Keratinocyte (primary cell): ENCODE results near the gene STX5. TPM values are rescaled to one million over a fixed set of nuclear protein-coding genes. Genes with fewer than 3 reads are reported as not detected.

ENCODE experiments used
- DNase-seq: peaks from one replicate; pipeline ENCODE4 v3.0.0-alpha.2; 2011; ENCODE audit warnings: low read depth, missing footprints, low spot score
- FAIRE-seq: peaks from 2 replicates; lab custom pipeline; 2011; peaks lifted over from hg19 to GRCh38; lab: Jason Lieb, UNC
- H2AFZ ChIP-seq: 2 replicates; pipeline ENCODE4 v1.6.0; 2012; ENCODE audit warnings: low read length, control low read depth, inconsistent platforms; ENCODE audit not compliant: control insufficient read depth
- H3K27ac ChIP-seq: 2 replicates; pipeline ENCODE4 v1.5.1; 2011; ENCODE audit warnings: low read length; ENCODE audit not compliant: control insufficient read depth, insufficient read depth
- H3K27me3 ChIP-seq: 3 replicates; pipeline ENCODE4 v1.6.0; 2011; ENCODE audit warnings: low read length; ENCODE audit not compliant: control insufficient read depth, insufficient read depth; ENCODE audit errors: extremely low read depth
- H3K36me3 ChIP-seq, 2 experiments: 2 replicates in 1 of 2; 3 replicates in 1 of 2; pipeline ENCODE4 v1.5.1; 2011; ENCODE audit warnings: low read length in 2 of 2, mild to moderate bottlenecking in 1 of 2; ENCODE audit not compliant: control insufficient read depth in 2 of 2, insufficient read depth in 2 of 2; ENCODE audit errors: extremely low read depth in 1 of 2
- H3K4me1 ChIP-seq: 3 replicates; pipeline ENCODE4 v1.5.1; 2011; ENCODE audit warnings: low read length; ENCODE audit not compliant: control insufficient read depth, insufficient read depth; ENCODE audit errors: extremely low read depth
- H3K4me2 ChIP-seq: 3 replicates; pipeline ENCODE4 v1.6.0; 2011; ENCODE audit warnings: low read depth, low read length; ENCODE audit not compliant: control insufficient read depth, insufficient read depth; ENCODE audit errors: extremely low read depth
- H3K4me3 ChIP-seq, 3 experiments: fragments of 200-600 bp in 1 of 3; sonication (generic) in 1 of 3; 2 replicates in 2 of 3; 3 replicates in 1 of 3; pipeline ENCODE4 v1.5.1; 2011 to 2016; ENCODE audit warnings: low read length in 3 of 3, mild to moderate bottlenecking in 3 of 3, control low read depth in 2 of 3, inconsistent platforms in 1 of 3, low read depth in 1 of 3, mixed read lengths in 1 of 3, mixed run types in 1 of 3, moderate library complexity in 1 of 3; ENCODE audit not compliant: control insufficient read depth in 2 of 3, insufficient read depth in 2 of 3; ENCODE audit errors: extremely low read depth in 1 of 3
- H3K79me2 ChIP-seq: 2 replicates; pipeline ENCODE4 v1.6.0; 2012; ENCODE audit warnings: low read length; ENCODE audit not compliant: control insufficient read depth, insufficient read depth
- H3K9ac ChIP-seq: 3 replicates; pipeline ENCODE4 v1.6.0; 2011; ENCODE audit warnings: low read length; ENCODE audit not compliant: control insufficient read depth, insufficient read depth; ENCODE audit errors: extremely low read depth
- H3K9me1 ChIP-seq: 3 replicates; pipeline ENCODE4 v1.6.0; 2011; ENCODE audit warnings: low read length; ENCODE audit not compliant: control insufficient read depth, insufficient read depth; ENCODE audit errors: extremely low read depth
- H3K9me3 ChIP-seq: 2 replicates; pipeline ENCODE4 v1.5.1; 2012; ENCODE audit warnings: low read depth, low read length; ENCODE audit not compliant: control insufficient read depth
- H4K20me1 ChIP-seq: 3 replicates; pipeline ENCODE4 v1.6.0; 2011; ENCODE audit warnings: low read length; ENCODE audit not compliant: control insufficient read depth, insufficient read depth; ENCODE audit errors: extremely low read depth
- CTCF ChIP-seq, 3 experiments: IDR thresholded peaks in 1 of 3; conservative IDR thresholded peaks in 1 of 3; optimal IDR thresholded peaks in 1 of 3; 2 replicates in 2 of 3; 3 replicates in 1 of 3; pipeline versions ENCODE3 to v1.5.1; 2011; ENCODE audit warnings: low read length in 3 of 3, mild to moderate bottlenecking in 3 of 3, moderate library complexity in 2 of 3, control low read depth in 1 of 3, inconsistent platforms in 1 of 3; ENCODE audit not compliant: insufficient read depth in 2 of 3; ENCODE audit errors: extremely low read depth in 1 of 3
- EZH2 ChIP-seq: IDR thresholded peaks from one replicate; pipeline ENCODE4 v1.6.1; 2012; ENCODE audit warnings: inconsistent platforms, mild to moderate bottlenecking, low read length, moderate library complexity
- dilution Hi-C: fragments of 300-500 bp; cut with MboI; formaldehyde crosslinking; loops from one replicate; pipeline ENCODE4 v1.7.0; 2020; ENCODE audit warnings: low sequenced_read_pairs; ENCODE audit not compliant: extremely low pct_ligation_motif_present
- polyA plus RNA-seq, 5 experiments: library from polyadenylated mRNA; depleted of rRNA in 3 of 5; stranded (reverse) in 3 of 5; stranded (forward) in 1 of 5; unstranded in 1 of 5; fragments of >200 nt; gene quantifications; 1 replicate in 1 of 5; 2 replicates in 3 of 5; 3 replicates in 1 of 5; pipeline versions ENCODE4 v1.2.1 to v1.2.3, GENCODE V29; 2011 to 2012; ENCODE audit warnings: missing spikeins in 2 of 5, low read depth in 1 of 5, low replicate concordance in 1 of 5

The STX5 gene
- polyA plus RNA-seq, 1 donor (not counting 4 experiments of a cell fraction or from before 2014, with no cell fraction given), result 20.4 TPM

- Histone ChIP-seq H2AFZ (no peak overlapping the region), H3K9me1 (no peaks in the 10 kb centered on the region), H3K27me3 (no peaks in the 10 kb centered on the region), H3K79me2 (peaks cover 33% of the 10 kb centered on the region), H3K9me3 (no peaks in the 10 kb centered on the region), H4K20me1 (peaks cover 34% of the 10 kb centered on the region), H3K4me3 (no peak overlapping the region), H3K27ac (no peak overlapping the region), H3K4me1 (peaks cover 21% of the 10 kb centered on the region), H3K9ac (no peak overlapping the region), H3K4me2 (no peak overlapping the region), H3K36me3 (peaks cover 27 to 37% of the 10 kb centered on the region in 2 experiments)
- DNase-seq, result no peak
- no peak for FAIRE-seq
- dilution Hi-C loops, result no loop called here
- TF ChIP-seq CTCF (optimal IDR thresholded peaks at IDR 0.05 in 1 of 3, IDR thresholded peaks at IDR 0.05 in 1 of 3, conservative IDR thresholded peaks at IDR 0.05 in 1 of 3; ENCODE audit: extremely low read depth in 1 of 3, insufficient read depth in 2 of 3, low read length in 3 of 3) (no peak), EZH2 (no peak)
These were observed 20.1 kb upstream of the STX5 start for GRCh38 chr11:62851807-62852522.

GRCh38 chr11:62850911-62851806 lies 19.3 kb upstream of the STX5 start:
- H3K79me2 ChIP-seq, result peaks cover 28% of the 10 kb centered on the region
- no peak overlapping the region for H3K4me2 ChIP-seq
- H2AFZ ChIP-seq, result no peak overlapping the region
- H3K9me1 ChIP-seq, result no peaks in the 10 kb centered on the region
- DNase-seq (no peak), FAIRE-seq (no peak)
- H3K27ac ChIP-seq, result no peak overlapping the region
- H3K9ac ChIP-seq, result no peak overlapping the region
- dilution Hi-C loops, result no loop called here
- H3K27me3 ChIP-seq, result no peaks in the 10 kb centered on the region
- H3K4me1 ChIP-seq, result peaks cover 15% of the 10 kb centered on the region
- peaks cover 27 to 37% of the 10 kb centered on the region in 2 experiments for H3K36me3 ChIP-seq
- peaks cover 34% of the 10 kb centered on the region for H4K20me1 ChIP-seq
- TF ChIP-seq CTCF (optimal IDR thresholded peaks at IDR 0.05 in 1 of 3, IDR thresholded peaks at IDR 0.05 in 1 of 3, conservative IDR thresholded peaks at IDR 0.05 in 1 of 3; ENCODE audit: extremely low read depth in 1 of 3, insufficient read depth in 2 of 3, low read length in 3 of 3), result no peak
- no peak for TF ChIP-seq EZH2
- H3K9me3 ChIP-seq, result no peaks in the 10 kb centered on the region
- no peak overlapping the region for H3K4me3 ChIP-seq
